ENCODE results near the gene OLFML2A.

GRCh38 chr9:124735121-124735520 is 41.8 kb upstream of the OLFML2A start:
- TF ChIP-seq CEBPB (IDR thresholded peaks at IDR 0.05; ENCODE audit: low read depth, low read length) (no peak), POLR2A (IDR thresholded peaks at IDR 0.05; ENCODE audit: low read depth, low read length) (no peak), NFE2L2 (IDR thresholded peaks at IDR 0.05; ENCODE audit: low read depth, low read length) (no peak), MAFK (IDR thresholded peaks at IDR 0.05; ENCODE audit: low read depth, low read length) (no peak), SMC3 (IDR thresholded peaks at IDR 0.05; ENCODE audit: low read depth, low read length) (no peak), MXI1 (IDR thresholded peaks at IDR 0.05; ENCODE audit: borderline replicate concordance, low read depth, low read length) (no peak), RAD21 (IDR thresholded peaks at IDR 0.05; ENCODE audit: low read length) (no peak), USF2 (IDR thresholded peaks at IDR 0.05; ENCODE audit: low read depth, low read length) (no peak), BHLHE40 (IDR thresholded peaks at IDR 0.05; ENCODE audit: low read depth, low read length) (no peak)
- TF ChIP-seq, protein P1, sequence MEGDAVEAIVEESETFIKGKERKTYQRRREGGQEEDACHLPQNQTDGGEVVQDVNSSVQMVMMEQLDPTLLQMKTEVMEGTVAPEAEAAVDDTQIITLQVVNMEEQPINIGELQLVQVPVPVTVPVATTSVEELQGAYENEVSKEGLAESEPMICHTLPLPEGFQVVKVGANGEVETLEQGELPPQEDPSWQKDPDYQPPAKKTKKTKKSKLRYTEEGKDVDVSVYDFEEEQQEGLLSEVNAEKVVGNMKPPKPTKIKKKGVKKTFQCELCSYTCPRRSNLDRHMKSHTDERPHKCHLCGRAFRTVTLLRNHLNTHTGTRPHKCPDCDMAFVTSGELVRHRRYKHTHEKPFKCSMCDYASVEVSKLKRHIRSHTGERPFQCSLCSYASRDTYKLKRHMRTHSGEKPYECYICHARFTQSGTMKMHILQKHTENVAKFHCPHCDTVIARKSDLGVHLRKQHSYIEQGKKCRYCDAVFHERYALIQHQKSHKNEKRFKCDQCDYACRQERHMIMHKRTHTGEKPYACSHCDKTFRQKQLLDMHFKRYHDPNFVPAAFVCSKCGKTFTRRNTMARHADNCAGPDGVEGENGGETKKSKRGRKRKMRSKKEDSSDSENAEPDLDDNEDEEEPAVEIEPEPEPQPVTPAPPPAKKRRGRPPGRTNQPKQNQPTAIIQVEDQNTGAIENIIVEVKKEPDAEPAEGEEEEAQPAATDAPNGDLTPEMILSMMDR (conservative IDR thresholded peaks at IDR 0.05; ENCODE audit: low read depth, low read length) = no peak
